ENCODE results near the gene SORBS1.
A peak's percentile ranks its signal among the peaks of the same experiment; 100 is the strongest.
"Not testable (repeated sequence)": the region's sequence is repeated elsewhere in the genome, so short reads cannot be mapped to it uniquely, and the experiment has no call there.

Gene SORBS1

GRCh38 chr10:95377950-95378349 lies 183.2 kb downstream of the SORBS1 start:
- no peak for DNase-seq

- no peak for DNase-seq
Measured at GRCh38 chr10:95375418-95375817, 185.8 kb downstream of the SORBS1 start.

DNA sequence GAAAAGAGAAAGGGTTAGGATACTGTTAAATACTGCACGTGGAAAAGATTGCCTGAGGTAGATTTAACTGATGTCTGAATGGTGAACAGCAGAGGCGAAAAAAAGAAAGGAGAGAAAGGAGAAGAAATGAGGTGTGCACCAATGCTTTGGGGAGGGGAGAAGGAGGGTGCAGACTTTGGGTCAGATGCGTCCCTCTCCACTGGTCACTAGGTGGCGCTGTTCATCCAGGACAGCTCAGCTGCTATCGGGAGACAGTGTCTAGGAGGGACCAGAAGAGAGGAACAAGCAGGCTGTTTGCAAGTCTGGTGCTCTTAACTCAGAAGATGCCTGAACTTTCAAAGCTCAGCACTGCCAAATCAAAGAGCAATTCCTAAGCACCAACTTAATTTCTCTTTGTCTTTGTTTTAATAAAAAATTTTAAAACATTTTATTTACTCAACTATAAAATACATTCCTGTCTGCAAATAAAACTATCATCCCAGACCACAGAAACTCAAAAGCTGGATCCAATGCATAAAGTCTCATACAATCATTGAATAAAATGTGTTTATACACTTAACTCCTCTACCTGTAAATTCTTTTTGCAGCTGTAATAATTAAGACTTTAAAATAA lies 186.5 kb downstream of the SORBS1 start:
- peak; percentile 57 for DNase-seq

GRCh38 chr10:95373660-95374059 lies 187.5 kb downstream of the SORBS1 start:
- DNase-seq: no peak

GRCh38 chr10:95364342-95364741 lies 196.8 kb downstream of the SORBS1 start:
- no peak for DNase-seq

DNA sequence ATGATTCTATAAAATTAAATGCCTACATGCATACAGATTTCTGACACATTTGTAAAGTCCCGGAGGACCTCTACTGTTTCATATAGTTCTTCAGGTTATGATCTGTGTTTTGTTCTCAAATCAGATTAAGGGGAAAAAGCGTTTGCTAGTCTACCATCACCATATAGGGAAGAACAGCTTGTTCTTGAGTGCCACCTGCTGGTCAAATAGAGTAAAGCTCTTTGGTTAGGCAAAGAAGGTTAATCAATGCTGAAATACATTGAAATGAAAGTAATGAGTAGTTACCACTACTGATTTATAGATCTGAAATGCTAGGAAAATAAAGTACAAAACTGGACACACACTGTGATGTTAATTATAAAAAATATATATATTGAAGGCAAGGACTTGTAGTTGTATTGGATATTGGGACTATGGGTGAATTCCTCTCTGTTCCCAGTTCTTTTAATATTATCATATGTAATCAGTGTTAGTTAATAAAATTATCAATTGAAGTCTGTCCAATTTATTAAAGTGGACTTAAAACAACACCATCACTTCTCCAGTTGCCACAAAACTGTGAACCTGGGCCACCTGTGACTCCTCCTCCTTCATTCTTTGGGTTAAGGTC lies 197.8 kb downstream of the SORBS1 start:
- peak; percentile 69 for DNase-seq

DNA sequence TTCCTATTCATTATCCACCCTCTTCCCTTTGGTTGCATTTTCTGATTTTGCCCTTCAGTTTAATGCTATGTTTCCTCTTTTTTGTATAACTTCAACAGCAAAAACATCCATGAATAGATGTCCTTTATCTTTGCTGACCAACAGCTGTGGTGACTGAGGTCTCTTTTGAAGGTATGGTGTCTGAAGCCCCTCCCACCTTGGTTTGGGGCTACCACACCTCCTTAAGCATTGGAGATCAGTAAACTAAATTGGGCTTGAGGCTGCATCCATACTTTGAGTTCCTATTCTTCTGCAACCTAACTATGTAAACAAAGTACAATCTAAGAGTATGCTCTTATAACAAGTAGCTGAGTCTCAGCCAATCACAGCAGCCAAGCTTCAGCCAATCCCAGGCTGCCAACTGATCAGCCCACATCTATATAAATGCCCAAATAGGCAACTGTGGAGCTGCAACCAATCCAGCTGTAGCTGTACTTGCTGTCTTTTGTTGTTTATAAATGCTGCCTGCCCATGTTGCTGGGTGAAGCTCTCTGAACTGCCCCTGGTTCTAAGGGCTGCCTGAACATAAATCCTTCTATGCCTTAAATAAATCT lies 201.0 kb downstream of the SORBS1 start:
- peak; percentile 30 for DNase-seq

- no peak for DNase-seq
Measured at GRCh38 chr10:95359466-95359865, 201.7 kb downstream of the SORBS1 start.

GRCh38 chr10:95356190-95356955 lies 204.8 kb downstream of the SORBS1 start:
- DNase-seq: no peak

DNA sequence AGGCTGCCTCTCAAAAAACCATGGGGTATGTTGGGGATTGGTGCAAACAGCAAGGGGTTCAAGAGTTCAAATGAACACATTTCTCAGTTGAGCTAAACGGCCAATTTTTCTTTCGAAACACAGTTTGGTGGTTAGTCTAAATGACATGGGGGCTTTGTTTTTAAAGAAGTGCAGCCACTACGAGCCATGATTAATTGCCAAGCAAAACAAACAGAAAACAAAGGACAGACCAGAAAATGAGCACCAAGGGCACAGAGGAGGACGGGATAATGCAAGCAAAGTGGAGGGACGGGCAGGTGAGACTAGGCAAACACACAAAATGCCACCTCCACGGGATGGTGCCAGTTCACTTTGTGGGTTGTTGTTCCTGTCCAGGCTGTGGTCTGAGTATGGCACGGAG lies 205.9 kb downstream of the SORBS1 start:
- no peak for DNase-seq

DNA sequence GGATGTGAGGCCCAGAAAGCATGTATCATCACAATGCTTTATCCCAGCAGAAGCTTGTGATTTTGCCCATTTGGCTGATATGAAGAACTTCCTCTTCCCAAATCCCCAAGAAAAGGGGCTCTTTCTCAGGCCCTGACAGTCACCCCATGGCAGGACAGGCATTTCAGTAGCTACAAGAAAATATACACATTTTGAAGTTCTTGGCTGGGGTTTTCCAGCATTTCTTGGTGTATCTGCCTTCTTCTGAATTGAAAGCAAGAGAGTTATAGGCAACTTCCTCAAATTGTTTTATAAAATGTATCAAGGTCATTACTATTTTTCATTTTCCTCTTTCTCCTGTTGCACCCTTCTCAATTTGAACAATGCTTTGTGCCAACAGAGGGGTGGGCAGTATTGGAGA lies 207.1 kb downstream of the SORBS1 start:
- DNase-seq: no peak

GRCh38 chr10:95353123-95353522 lies 208.0 kb downstream of the SORBS1 start:
- no peak for DNase-seq

DNA sequence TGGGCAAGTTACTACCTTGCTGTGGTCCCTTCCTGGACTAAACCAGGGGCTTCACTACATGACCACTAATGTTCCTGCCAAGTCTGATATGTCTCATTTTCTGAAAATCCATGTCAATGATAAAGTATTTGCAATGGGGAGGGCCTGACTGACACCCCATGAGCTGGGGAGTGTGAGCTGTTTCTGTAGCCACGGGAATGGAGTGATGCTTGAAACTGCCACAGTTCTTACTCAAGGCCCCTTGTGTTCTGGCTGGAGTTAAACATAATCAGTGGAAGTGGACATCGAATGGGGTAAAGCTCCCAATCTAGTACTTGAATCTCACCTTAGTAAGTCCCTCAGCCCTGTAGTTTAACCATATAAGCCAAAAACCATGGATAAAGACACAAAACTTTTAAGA lies 208.5 kb downstream of the SORBS1 start:
- no peak for DNase-seq

DNA sequence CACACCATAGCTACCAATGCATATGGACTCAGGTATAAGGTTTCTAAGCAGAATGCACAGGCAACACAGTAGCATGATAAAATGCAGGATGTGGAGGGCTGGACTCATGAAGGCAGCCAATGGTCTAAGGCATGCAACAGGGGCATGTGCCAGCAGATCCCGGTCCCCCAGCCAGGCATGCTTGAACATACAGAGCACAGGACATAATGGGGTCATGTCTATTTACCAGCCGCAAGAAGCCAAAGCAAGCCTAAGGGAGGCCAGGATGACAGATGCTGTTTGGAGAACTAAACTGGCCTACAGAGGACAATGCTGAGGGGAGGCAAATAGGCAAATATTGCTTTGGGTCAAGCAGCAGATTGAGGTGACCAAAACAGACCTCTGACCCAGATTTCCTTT lies 210.3 kb downstream of the SORBS1 start:
- DNase-seq: no peak

DNA sequence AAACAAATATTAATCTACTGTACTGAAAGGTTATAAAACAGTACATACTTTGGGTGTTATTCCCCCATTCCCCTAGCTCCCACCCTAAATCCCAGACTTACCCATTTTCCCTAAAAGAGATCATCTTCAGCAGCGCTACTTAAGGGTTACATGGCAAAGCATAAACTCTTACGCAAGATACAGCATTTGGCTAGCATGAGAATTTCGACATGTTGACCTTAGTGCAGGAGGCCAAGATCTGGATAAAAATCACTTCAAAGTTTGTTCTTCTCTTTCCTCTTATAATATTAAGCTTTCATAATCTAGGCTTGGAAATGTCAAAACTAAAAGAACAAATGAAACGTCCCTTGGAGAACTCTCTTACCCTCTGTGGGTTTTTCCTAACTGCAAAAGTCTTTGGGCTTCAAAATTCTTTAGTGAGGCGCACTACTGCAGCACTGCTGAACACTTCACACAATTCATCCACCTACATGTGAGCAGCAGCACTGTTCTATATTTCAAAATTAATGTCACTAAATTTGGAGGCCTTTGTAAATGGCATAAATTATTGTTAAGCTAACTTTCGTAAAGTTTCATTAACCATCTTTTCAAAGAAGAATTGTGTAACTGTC lies 210.8 kb downstream of the SORBS1 start:
- DNase-seq: no peak

GRCh38 chr10:95347402-95347766 lies 213.8 kb downstream of the SORBS1 start:
- not testable (repeated sequence) for DNase-seq

- peak; percentile 14 for DNase-seq
Measured at GRCh38 chr10:95346715-95347401, 214.3 kb downstream of the SORBS1 start.

DNA sequence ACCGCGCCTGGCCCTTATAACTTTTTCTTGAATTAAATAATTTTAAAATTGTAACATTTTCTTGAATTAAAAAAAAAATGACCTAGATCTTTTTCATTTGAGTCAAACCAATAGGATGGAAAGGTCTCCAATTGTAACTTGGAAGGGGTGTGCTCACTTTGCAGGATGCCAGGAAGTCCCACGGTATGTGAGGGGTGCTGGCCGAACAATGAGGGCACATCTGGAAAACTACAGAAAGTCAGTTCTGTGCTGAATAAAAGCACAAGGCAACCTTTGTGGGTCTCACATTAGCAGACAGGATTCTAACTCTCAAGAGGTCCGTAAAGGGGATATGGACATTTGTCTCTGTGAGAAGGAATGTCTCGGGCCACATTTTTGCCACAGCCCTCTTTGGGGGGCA lies 217.6 kb downstream of the SORBS1 start:
- DNase-seq: no peak

- peak; percentile 93 for DNase-seq
Measured at GRCh38 chr10:95341716-95342130, 219.4 kb downstream of the SORBS1 start.

DNA sequence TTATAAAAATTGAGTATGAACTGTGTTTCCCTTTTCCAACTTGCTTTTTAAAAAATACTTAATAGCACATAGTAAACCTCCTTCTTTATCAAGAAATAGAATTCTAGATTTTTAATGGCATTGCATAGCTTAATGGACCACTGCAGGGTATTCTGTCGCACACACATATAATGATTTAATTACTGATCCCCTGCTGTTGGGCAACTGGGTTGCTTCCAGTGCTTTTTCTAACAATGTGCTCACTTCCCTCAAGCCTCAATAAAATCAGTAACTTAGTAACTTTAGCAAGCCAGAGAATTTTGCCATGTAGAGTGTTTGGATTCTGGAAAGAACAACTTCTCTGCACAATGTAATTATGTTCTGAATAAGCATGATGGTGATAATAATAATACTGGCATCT lies 221.3 kb downstream of the SORBS1 start:
- no peak for DNase-seq

GRCh38 chr10:95337423-95338160 lies 223.6 kb downstream of the SORBS1 start:
- DNase-seq: no peak

DNA sequence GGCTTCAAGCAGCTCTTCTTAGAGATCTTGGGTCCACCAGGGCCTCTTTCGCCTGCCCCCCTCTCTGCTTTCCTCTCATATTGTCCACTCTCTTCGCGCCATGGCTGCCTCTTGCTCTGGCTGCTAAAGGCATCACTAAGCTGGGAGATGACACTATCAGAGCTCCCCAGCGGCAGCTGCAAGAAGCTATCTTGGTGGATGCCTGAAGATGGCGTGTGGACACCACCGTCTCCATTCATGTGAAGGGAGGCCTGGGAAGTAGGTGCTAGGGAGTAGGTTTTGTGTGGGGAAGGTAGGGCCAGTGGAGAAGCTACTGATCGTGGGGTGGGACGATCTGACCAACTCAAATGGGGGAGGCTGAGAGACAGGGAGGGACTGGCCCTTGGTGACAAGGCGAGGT lies 224.5 kb downstream of the SORBS1 start:
- DNase-seq: no peak

Data from fibroblast of skin of right quadriceps (primary cell).